ENCODE results near the gene RRN3.
"Not testable (repeated sequence)": the region's sequence is repeated elsewhere in the genome, so short reads cannot be mapped to it uniquely, and the experiment has no call there.

Gene RRN3

GRCh38 chr16:15051387-15051951, 42.6 kb downstream of the RRN3 start:
- DNase-seq (ENCODE audit: low read depth) = no peak

- not testable (repeated sequence) for DNase-seq (ENCODE audit: low read depth)
Observed at GRCh38 chr16:15050440-15050839, 43.6 kb downstream of the RRN3 start.

DNA sequence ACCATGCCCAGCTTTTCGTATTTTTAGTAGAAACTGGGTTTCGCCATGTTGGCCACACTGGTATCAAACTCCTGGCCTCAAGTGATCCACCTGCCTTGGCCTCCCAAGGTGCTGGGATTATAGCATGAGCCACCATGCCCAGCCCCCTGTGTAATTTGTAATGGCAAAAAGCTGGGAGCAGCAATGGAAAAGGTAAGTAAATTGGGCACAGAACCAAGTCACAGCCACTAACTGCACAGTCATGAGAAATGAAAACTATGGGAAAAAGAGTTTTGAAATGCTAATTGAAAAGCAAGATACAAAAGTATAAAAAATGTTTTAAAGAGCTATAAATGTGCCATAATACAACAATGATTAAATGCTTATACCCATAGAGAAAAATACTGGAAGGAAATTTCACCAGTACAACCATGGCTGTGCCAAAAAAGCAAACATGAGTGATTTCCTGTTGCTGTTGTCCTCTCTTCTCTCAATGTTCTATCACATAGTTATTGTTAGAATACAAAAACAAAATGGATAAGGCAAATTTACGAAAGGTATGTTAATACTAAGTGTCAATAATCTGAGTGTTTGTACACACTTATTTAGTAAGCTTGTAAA, 44.4 kb downstream of the RRN3 start:
- no peak for DNase-seq (ENCODE audit: low read depth)

DNA sequence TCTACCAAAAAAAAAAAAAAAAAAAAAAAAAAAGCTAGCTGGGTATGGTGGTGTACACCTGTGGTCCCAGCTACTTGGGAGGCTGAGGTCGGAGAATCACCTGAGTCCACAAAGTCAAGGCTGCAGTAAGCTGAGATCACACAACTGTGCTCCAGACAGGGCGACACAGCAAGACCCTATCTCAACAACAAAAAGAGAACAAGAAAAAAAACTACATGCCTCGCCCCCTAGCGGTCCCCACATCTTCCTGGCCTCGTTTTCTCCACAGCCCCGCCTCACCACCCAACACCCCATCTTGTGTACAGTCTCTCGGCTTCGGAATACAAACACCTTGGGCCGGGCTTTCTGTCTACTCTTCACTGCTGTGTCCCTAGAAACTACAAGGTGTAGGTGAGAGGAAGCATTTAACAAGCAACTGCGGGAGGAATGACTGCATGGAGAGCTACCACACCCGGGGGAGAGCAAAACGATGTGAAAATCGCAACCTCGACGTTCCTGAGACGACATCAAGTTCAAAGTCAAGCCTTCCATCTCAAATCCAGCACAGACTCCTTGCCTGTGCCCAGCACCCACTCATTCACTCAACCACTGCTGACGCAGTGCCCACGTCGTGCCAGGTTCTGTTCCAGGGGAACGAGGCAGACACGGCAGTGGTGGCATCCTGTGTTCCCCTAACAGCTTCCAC, 47.2 kb downstream of the RRN3 start:
- DNase-seq (ENCODE audit: low read depth) = no peak

GRCh38 chr16:15045270-15045669, 48.8 kb downstream of the RRN3 start:
- DNase-seq (ENCODE audit: low read depth) = not testable (repeated sequence)

DNA sequence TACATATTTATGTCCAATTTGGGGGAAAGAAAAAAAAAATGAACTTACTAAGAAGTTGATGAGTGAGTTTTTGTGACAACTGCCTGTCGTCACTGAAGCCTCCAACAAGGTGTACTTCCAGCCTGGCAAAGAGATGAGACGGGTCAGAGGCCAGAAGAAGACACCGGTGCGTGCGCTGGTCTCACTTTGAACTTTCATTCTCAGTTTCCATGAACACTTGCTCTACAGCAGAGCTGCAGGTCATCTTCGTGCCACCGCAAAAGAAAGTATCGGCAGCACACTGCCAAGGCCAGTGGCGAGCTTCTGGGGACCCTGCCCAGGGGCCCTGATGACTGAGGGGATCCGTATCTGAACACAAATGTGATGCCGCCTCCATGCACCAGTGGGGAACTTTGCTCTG, 49.8 kb downstream of the RRN3 start:
- no peak for DNase-seq (ENCODE audit: low read depth)

DNA sequence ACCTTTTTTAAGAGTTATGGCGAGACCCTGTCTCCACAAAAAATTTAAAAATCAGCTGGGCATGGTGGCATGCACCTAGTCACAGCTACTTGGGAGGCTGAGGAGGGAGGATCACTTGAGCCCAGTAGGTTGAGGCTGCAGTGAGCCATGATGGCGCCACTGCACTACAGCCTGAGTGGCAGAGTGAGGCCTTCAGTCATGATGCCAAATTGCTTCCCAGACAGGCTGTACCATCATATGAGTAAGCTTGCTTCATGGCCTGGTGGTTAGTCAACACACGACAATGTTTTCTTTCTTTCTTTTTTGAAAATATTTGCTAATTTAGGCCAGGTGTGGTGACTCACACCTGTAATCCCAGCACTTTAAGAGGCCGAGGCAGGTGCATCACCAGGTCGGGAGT, 50.7 kb downstream of the RRN3 start:
- no peak for DNase-seq (ENCODE audit: low read depth)

GRCh38 chr16:15041271-15042004, 52.6 kb downstream of the RRN3 start:
- DNase-seq (ENCODE audit: low read depth) = no peak

- DNase-seq (ENCODE audit: low read depth) = no peak
Observed at GRCh38 chr16:15038689-15039088, 55.4 kb downstream of the RRN3 start.

DNA sequence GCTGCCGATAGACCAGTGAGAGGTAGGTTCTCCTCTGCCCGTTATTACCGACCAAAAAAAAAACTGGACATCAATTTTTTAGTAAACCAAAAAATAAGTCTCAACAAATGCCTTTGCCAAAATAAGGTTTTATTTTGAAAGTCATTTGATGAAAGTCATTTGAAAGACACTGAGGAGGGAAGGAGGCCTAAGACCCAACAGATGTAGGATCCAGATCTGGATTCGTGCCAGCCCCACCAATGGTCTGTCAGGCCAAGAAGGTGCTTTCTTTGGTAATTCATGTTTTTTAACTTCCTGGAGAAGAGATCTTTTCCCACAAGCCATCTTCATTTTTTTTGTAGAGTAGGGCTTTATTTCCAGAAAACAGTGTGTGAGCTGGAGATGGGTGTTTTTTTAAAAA, 56.3 kb downstream of the RRN3 start:
- no peak for DNase-seq (ENCODE audit: low read depth)

DNA sequence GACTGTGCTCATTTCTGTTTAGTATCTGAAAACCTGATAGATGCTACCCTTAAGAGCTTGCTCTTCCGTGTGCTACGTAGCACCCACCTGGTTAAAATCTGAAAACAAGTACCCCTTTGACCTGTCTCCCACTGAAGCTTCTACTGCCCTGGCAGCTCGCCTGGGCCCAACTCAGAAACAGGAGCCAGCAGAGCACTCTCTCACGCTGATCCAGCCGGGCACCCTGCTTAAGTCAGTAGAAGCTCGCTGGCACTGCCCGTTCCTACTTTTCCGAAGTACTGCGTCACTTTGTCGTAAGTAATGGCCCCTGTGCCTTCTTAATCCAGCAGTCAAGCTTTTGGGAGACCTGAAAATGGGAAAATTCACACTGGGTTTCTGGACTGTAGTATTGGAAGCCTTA, 57.1 kb downstream of the RRN3 start:
- no peak for DNase-seq (ENCODE audit: low read depth)

GRCh38 chr16:15035163-15035729, 58.8 kb downstream of the RRN3 start:
- no peak for DNase-seq (ENCODE audit: low read depth)

GRCh38 chr16:15034266-15035162, 59.6 kb downstream of the RRN3 start:
- DNase-seq (ENCODE audit: low read depth) = no peak

DNA sequence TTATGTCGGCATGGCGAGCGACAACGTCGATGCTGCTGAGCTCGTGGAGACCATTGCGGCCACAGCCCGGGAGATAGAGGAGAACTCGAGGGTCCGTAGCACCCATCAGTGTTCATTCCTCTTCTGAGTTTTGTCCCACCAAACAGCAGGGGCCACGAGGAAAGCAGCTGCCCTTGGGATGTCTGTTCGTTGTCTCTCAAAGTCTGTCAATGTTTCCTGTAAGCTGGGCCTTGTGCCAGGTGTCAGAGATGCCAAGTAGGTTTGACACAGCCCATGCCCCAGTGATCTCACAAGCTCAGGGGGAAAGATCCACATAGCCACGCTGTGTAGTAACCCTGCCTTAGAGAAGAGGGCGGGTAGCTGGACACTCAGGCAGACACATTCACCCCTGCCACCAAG, 60.8 kb downstream of the RRN3 start:
- no peak for DNase-seq (ENCODE audit: low read depth)

- no peak for DNase-seq (ENCODE audit: low read depth)
Observed at GRCh38 chr16:15032547-15033308, 61.3 kb downstream of the RRN3 start.

DNA sequence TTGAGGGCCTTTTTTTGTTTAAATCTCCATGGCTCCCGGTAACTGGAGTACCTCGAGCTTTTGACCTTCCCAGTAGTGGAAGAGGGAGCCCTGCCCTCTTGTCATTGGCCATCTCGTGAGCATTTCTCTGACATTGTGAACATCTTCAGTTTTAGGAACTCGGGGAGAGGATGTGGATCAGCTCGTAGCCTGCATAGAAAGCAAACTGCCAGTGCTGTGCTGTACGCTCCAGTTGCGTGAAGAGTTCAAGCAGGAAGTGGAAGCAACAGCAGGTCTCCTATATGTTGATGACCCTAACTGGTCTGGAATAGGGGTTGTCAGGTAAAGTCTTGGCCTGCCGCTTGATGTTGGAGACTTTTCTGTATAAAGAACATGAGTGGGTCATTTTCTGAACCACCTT, 62.5 kb downstream of the RRN3 start:
- DNase-seq (ENCODE audit: low read depth) = no peak

GRCh38 chr16:15031179-15031578, 62.9 kb downstream of the RRN3 start:
- no peak for DNase-seq (ENCODE audit: low read depth)

DNA sequence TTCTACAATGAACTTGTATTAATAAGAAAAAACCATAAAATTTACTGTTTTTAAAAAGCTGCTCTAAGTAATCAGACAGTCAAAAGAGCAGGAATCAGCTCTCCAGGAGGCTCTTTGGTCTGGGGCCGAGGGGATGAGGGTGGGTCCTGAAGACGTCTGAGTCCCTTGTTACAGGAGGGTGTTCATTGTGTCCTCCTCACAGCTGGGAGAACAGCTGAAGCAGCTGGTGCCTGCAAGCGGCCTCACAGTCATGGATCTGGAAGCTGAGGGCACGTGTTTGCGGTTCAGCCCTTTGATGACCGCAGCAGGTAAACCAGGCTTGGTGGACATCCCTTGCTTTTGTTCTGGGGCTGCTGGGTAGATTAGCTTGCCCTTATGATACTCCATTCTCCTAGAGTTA, 64.3 kb downstream of the RRN3 start:
- not testable (repeated sequence) for DNase-seq (ENCODE audit: low read depth)

- DNase-seq (ENCODE audit: low read depth) = not testable (repeated sequence)
Observed at GRCh38 chr16:15028801-15029698, 65.0 kb downstream of the RRN3 start.

- not testable (repeated sequence) for DNase-seq (ENCODE audit: low read depth)
Observed at GRCh38 chr16:15028345-15028715, 65.7 kb downstream of the RRN3 start.
